ENCODE measurements around the gene HGS.
"Not testable (repeated sequence)": the region's sequence is repeated elsewhere in the genome, so short reads cannot be mapped to it uniquely, and the experiment has no call there.

HGS gene

DNA sequence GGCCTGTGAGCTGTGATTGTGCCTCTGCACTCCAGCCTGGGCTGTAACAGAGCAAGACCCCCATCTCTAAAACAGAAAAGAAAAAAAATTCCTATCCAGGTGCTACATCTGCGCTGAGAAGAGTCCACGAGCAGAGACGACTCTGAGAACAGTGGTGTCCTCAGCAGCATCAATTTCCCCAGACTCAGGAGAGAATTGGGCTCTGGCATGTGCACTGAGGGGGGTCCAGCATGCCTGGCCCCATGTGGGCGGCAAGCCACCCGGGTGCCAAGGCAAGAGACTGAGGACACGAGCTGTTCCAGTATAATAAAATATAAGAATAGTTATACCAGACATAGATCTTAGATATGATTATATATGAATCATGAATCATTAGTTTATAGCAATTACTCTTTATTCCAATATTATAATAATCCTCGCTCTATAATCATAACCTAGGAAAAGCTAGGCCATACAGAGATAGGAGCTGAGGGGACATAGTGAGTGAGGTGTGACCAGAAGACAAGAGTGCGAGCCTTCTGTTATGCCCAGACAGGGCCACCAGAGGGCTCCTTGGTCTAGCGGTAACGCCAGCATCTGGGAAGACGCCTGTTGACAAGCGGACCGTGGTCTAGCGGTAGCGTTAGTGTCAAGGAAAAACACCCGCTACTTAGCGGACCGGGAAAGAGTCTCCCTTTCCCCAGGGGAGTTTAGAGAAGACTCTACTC is 8.1 kb upstream of the HGS start:
- DNase-seq (ENCODE audit: low read depth in 1 of 2, low spot score in 1 of 2): peak in 1 of 2 experiments; percentile 62
- H3K27ac ChIP-seq (replicated peaks); H3K27me3 ChIP-seq (ENCODE audit: insufficient read depth, poor library complexity, severe bottlenecking); H3K4me3 ChIP-seq (replicated peaks; ENCODE audit: insufficient read depth, low read length): not testable (repeated sequence)
- TF ChIP-seq, protein P1, sequence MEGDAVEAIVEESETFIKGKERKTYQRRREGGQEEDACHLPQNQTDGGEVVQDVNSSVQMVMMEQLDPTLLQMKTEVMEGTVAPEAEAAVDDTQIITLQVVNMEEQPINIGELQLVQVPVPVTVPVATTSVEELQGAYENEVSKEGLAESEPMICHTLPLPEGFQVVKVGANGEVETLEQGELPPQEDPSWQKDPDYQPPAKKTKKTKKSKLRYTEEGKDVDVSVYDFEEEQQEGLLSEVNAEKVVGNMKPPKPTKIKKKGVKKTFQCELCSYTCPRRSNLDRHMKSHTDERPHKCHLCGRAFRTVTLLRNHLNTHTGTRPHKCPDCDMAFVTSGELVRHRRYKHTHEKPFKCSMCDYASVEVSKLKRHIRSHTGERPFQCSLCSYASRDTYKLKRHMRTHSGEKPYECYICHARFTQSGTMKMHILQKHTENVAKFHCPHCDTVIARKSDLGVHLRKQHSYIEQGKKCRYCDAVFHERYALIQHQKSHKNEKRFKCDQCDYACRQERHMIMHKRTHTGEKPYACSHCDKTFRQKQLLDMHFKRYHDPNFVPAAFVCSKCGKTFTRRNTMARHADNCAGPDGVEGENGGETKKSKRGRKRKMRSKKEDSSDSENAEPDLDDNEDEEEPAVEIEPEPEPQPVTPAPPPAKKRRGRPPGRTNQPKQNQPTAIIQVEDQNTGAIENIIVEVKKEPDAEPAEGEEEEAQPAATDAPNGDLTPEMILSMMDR (IDR thresholded peaks at IDR 0.05; ENCODE audit: insufficient read depth, low read length): peak; percentile 28

DNA sequence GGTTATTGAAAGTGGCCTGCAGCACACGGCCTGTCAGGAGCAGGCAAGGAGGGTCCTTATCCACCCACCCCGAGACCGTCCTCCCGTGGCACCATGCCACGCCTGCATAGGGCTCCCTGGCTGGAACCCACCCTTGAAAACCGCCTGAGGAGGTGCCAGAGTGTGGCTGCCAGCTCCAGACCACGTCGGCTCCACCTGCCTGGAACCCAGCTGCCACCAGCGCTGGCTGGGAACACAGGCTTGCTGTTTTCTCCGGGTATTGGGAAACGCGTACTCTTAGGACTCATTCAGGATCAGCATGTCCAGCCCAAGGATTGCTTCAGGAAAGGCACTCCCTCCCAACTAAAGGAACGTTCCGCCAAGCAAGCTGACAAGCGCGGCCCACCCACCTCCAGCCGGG is 6.9 kb upstream of the HGS start:
- DNase-seq (ENCODE audit: low read depth in 1 of 2, low spot score in 1 of 2): no peak
- TF ChIP-seq, protein P2, sequence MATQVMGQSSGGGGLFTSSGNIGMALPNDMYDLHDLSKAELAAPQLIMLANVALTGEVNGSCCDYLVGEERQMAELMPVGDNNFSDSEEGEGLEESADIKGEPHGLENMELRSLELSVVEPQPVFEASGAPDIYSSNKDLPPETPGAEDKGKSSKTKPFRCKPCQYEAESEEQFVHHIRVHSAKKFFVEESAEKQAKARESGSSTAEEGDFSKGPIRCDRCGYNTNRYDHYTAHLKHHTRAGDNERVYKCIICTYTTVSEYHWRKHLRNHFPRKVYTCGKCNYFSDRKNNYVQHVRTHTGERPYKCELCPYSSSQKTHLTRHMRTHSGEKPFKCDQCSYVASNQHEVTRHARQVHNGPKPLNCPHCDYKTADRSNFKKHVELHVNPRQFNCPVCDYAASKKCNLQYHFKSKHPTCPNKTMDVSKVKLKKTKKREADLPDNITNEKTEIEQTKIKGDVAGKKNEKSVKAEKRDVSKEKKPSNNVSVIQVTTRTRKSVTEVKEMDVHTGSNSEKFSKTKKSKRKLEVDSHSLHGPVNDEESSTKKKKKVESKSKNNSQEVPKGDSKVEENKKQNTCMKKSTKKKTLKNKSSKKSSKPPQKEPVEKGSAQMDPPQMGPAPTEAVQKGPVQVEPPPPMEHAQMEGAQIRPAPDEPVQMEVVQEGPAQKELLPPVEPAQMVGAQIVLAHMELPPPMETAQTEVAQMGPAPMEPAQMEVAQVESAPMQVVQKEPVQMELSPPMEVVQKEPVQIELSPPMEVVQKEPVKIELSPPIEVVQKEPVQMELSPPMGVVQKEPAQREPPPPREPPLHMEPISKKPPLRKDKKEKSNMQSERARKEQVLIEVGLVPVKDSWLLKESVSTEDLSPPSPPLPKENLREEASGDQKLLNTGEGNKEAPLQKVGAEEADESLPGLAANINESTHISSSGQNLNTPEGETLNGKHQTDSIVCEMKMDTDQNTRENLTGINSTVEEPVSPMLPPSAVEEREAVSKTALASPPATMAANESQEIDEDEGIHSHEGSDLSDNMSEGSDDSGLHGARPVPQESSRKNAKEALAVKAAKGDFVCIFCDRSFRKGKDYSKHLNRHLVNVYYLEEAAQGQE (IDR thresholded peaks at IDR 0.05; ENCODE audit: insufficient replicate concordance, low read depth): no peak
- TF ChIP-seq, protein P1 (IDR thresholded peaks at IDR 0.05; ENCODE audit: insufficient read depth, low read length): no peak
- TF ChIP-seq GABPA (IDR thresholded peaks at IDR 0.05; ENCODE audit: low read depth) (no peak), SPI1 (IDR thresholded peaks at IDR 0.05; ENCODE audit: borderline replicate concordance, low read depth) (no peak), POLR2AphosphoS5 (IDR thresholded peaks at IDR 0.05; ENCODE audit: low read depth) (0 out of 2 replicates have a peak, but pooled peaks have one; percentile 9)
- H3K4me3 ChIP-seq (replicated peaks; ENCODE audit: insufficient read depth, low read length): no peak overlapping the region
- no peaks in the 10 kb centered on the region for H3K27me3 ChIP-seq (ENCODE audit: insufficient read depth, poor library complexity, severe bottlenecking)
- H3K27ac ChIP-seq (replicated peaks): no peak overlapping the region

- DNase-seq (ENCODE audit: low read depth in 1 of 2, low spot score in 1 of 2): no peak
- Histone ChIP-seq H3K27me3 (ENCODE audit: insufficient read depth, poor library complexity, severe bottlenecking) (no peaks in the 10 kb centered on the region), H3K27ac (replicated peaks) (no peak overlapping the region), H3K4me3 (replicated peaks; ENCODE audit: insufficient read depth, low read length) (no peak overlapping the region)
- TF ChIP-seq, protein P1 (IDR thresholded peaks at IDR 0.05; ENCODE audit: insufficient read depth, low read length): no peak
- no peak for TF ChIP-seq GABPA (IDR thresholded peaks at IDR 0.05; ENCODE audit: low read depth)
These were observed 3.7 kb upstream of the HGS start for GRCh38 chr17:81680150-81680549.

DNA sequence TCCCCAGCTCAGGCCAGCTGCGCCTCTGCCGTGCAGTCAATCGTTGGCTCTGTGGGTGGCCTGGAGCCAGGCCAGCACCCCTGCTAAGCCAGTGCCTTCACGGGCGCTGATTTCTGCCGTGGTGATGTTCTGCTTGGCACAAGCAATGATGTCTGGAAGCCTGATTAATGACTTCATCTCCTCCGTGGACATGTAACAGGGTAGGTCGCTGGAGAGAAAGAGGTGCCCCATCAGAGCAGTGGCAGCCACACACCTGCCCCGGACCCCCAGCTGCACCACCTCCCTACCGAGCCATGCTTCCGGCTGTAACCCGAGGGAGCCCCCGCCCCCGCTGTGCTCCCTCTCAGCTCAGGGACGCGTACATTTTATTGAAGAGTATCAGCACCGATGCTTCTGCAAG is 2.1 kb upstream of the HGS start:
- Histone ChIP-seq H3K4me3 (replicated peaks; ENCODE audit: insufficient read depth, low read length) (no peak overlapping the region), H3K27ac (replicated peaks) (no peak overlapping the region), H3K27me3 (ENCODE audit: insufficient read depth, poor library complexity, severe bottlenecking) (no peaks in the 10 kb centered on the region)
- DNase-seq (ENCODE audit: low read depth in 1 of 2, low spot score in 1 of 2): no peak
- TF ChIP-seq SPI1 (IDR thresholded peaks at IDR 0.05; ENCODE audit: borderline replicate concordance, low read depth) (no peak), GABPA (IDR thresholded peaks at IDR 0.05; ENCODE audit: low read depth) (no peak), POLR2AphosphoS5 (IDR thresholded peaks at IDR 0.05; ENCODE audit: low read depth) (no peak)
- TF ChIP-seq, protein P2 (IDR thresholded peaks at IDR 0.05; ENCODE audit: insufficient replicate concordance, low read depth): no peak
- TF ChIP-seq, protein P1 (IDR thresholded peaks at IDR 0.05; ENCODE audit: insufficient read depth, low read length): no peak
